HFFc6 (cell line): Measurements from ENCODE around the gene YPEL1. TPM values are rescaled to one million over a fixed set of nuclear protein-coding genes. Genes with fewer than 3 reads are reported as not detected.

ENCODE experiments used
- DNase-seq: peaks from one replicate; pipeline ENCODE4 v3.0.0-alpha.2; 2018
- H3K27ac Mint-ChIP-seq: 2 replicates; pipeline ENCODE4 v1.8.0; 2020; ENCODE audit warnings: mild to moderate bottlenecking, mixed read lengths
- H3K27me3 Mint-ChIP-seq: 2 replicates; pipeline ENCODE4 v1.8.0; 2021; ENCODE audit warnings: mild to moderate bottlenecking, moderate library complexity, mixed read lengths; ENCODE audit not compliant: insufficient read depth
- H3K36me3 Mint-ChIP-seq: 2 replicates; pipeline ENCODE4 v1.8.0; 2021; ENCODE audit warnings: low read depth, mixed read lengths
- H3K4me1 Mint-ChIP-seq: 2 replicates; pipeline ENCODE4 v1.8.0; 2020; ENCODE audit warnings: low read depth, mixed read lengths
- H3K4me3 Mint-ChIP-seq: 2 replicates; pipeline ENCODE4 v1.8.0; 2020; ENCODE audit warnings: mild to moderate bottlenecking, moderate library complexity, mixed read lengths
- H3K9me3 Mint-ChIP-seq: 2 replicates; pipeline ENCODE4 v1.8.0; 2020; ENCODE audit warnings: mild to moderate bottlenecking, mixed read lengths
- total RNA-seq, 6 experiments: library from RNA; stranded (reverse); fragmentation: NEBNext Ultra II Directional; extraction: Animal tissue kit (Norgen Biotek cat#: 25700); gene quantifications; 2 replicates in 1 of 6; 3 replicates in 5 of 6; pipeline ENCODE4 v1.2.3, GENCODE V29; 2021
- TF ChIP-seq, protein P1 (sequence below): fragments of 200-600 bp; sonication (generic); IDR thresholded peaks from 2 replicates; pipeline ENCODE4 v1.5.0; 2021; ENCODE audit warnings: antibody characterized with exemption, mild to moderate bottlenecking

Gene YPEL1
- total RNA-seq, 6 experiments from 2014 or later, result 0.17 to 0.38 (median 0.20) TPM; not detected in 1

- Mint-ChIP-seq H3K9me3 (no peaks in the 10 kb centered on the region), H3K4me1 (no peaks in the 10 kb centered on the region), H3K4me3 (no peak overlapping the region), H3K27ac (no peak overlapping the region), H3K36me3 (peaks cover under 1% of the 10 kb centered on the region; the same call in 1 of the 2 replicates), H3K27me3 (peaks cover 2% of the 10 kb centered on the region; the same call in 1 of the 2 replicates)
- TF ChIP-seq, protein P1, sequence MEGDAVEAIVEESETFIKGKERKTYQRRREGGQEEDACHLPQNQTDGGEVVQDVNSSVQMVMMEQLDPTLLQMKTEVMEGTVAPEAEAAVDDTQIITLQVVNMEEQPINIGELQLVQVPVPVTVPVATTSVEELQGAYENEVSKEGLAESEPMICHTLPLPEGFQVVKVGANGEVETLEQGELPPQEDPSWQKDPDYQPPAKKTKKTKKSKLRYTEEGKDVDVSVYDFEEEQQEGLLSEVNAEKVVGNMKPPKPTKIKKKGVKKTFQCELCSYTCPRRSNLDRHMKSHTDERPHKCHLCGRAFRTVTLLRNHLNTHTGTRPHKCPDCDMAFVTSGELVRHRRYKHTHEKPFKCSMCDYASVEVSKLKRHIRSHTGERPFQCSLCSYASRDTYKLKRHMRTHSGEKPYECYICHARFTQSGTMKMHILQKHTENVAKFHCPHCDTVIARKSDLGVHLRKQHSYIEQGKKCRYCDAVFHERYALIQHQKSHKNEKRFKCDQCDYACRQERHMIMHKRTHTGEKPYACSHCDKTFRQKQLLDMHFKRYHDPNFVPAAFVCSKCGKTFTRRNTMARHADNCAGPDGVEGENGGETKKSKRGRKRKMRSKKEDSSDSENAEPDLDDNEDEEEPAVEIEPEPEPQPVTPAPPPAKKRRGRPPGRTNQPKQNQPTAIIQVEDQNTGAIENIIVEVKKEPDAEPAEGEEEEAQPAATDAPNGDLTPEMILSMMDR, result no peak
- DNase-seq, result no peak
These were observed 45.2 kb downstream of the YPEL1 start for GRCh38 chr22:21690401-21690801.

DNA sequence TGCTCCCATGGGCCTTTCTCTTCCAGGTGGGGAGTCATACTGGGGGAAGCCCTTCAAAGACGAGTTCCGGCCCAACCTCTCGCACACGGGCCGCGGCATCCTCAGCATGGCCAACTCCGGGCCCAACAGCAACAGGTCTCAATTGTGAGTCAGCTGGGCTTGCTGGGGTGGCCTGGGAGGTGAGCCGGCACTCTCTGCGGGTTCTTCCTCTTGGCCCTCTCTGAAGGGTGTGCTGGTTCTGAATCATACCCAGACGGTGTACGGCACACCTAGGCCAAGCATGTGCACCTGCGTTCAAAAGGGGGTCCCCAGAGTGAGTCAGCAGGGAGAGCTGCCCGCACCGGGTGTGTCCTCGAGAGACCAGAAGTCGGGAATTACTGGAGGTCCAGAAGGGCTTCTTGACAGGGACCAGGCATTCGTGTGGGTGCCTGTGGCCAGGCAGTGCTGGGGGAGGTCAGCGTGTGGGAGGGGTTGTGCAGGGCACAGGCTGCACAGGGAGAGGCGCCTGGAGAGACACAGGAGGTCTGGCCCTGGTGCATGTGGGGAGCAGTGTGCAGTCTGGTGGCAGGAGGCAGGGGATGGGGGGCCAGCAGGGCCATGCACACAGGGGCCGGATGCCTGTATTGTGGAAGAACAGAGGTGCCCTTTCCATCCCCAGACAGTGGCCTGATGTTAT, 46.8 kb downstream of the YPEL1 start:
- peaks cover 5% of the 10 kb centered on the region; the same call in 1 of the 2 replicates for H3K36me3 Mint-ChIP-seq
- H3K9me3 Mint-ChIP-seq, result no peaks in the 10 kb centered on the region
- no peaks in the 10 kb centered on the region for H3K4me1 Mint-ChIP-seq
- peaks cover 2% of the 10 kb centered on the region; the same call in 1 of the 2 replicates for H3K27me3 Mint-ChIP-seq
- no peak for DNase-seq
- H3K27ac Mint-ChIP-seq, result no peak overlapping the region
- TF ChIP-seq, protein P1, result no peak
- H3K4me3 Mint-ChIP-seq, result no peak overlapping the region

- peaks cover 2% of the 10 kb centered on the region; the same call in 1 of the 2 replicates for H3K27me3 Mint-ChIP-seq
- H3K4me1 Mint-ChIP-seq, result no peaks in the 10 kb centered on the region
- TF ChIP-seq, protein P1, result no peak
- H3K36me3 Mint-ChIP-seq, result peaks cover 5% of the 10 kb centered on the region; the same call in 1 of the 2 replicates
- H3K9me3 Mint-ChIP-seq, result no peaks in the 10 kb centered on the region
- DNase-seq, result no peak
- H3K4me3 Mint-ChIP-seq, result no peak overlapping the region
- no peak overlapping the region for H3K27ac Mint-ChIP-seq
These were observed 47.3 kb downstream of the YPEL1 start for GRCh38 chr22:21688341-21688705.

GRCh38 chr22:21687685-21688259, 47.8 kb downstream of the YPEL1 start:
- Mint-ChIP-seq H3K27ac (no peak overlapping the region), H3K9me3 (no peaks in the 10 kb centered on the region), H3K4me1 (no peaks in the 10 kb centered on the region), H3K36me3 (peaks cover 5% of the 10 kb centered on the region; the same call in 1 of the 2 replicates), H3K27me3 (peaks cover 2% of the 10 kb centered on the region; the same call in 1 of the 2 replicates), H3K4me3 (no peak overlapping the region)
- TF ChIP-seq, protein P1, result no peak
- DNase-seq, result no peak

DNA sequence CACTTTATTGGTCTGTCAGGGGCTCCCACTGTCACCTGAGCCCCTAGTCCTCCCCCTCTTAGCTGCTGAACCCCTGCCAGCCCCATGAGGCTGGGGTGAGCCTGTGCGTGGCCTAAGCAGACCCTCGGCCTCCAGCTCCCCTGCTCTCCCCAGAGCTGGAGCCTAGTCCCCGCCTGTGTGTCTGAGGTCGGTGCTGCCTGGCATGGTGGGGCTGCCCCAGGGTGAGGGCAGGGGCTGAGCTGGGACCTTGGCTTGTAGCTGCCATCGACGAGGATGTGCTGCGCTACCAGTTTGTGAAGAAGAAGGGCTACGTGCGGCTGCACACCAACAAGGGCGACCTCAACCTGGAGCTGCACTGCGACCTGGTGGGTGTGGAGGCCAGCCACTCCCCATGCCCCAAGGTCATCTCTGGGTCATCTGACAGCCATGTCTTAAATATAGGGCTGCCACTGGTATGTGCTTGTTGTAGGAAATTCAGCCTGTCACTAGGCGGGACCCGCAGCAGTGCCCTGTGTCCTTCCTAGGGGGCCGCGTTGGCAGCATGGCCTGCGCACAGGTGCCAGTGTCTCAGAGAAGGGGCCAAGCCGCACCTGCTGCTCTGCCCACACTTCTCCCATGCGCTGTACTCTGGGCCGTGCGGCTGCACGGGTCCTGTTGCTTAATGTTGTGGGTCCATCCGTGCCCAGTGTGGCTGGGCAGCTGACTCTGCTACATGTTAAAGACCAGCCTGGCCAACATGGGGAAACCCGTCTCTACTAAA, 48.8 kb downstream of the YPEL1 start:
- Mint-ChIP-seq H3K27ac (no peak overlapping the region), H3K4me1 (no peaks in the 10 kb centered on the region), H3K27me3 (peaks cover 2% of the 10 kb centered on the region; the same call in 1 of the 2 replicates), H3K4me3 (no peak overlapping the region), H3K9me3 (no peaks in the 10 kb centered on the region), H3K36me3 (peaks cover 5% of the 10 kb centered on the region; the same call in 1 of the 2 replicates)
- TF ChIP-seq, protein P1, result no peak
- DNase-seq, result no peak
